H1 (cell line): ENCODE results near the gene LRRC28. TPM values are rescaled to one million over a fixed set of nuclear protein-coding genes. Genes with fewer than 3 reads are reported as not detected.

Source experiments
- CTCF ChIA-PET: fragments of 300-600 bp; sonication (Branson Sonifier 250); formaldehyde crosslinking; loops from one replicate; lab custom pipeline; 2021; ENCODE audit not compliant: partially characterized antibody; lab: Charles Lee
- POLR2A ChIA-PET: fragments of 300-600 bp; sonication (Branson Sonifier 250); formaldehyde crosslinking; loops from one replicate; lab custom pipeline; 2021; ENCODE audit warnings: inconsistent platforms; ENCODE audit not compliant: partially characterized antibody; lab: Charles Lee
- DNase-seq, 2 experiments: peaks; one replicate each; pipeline versions ENCODE4 v3.0.0 to v3.0.0-alpha.2; 2010 to 2022; ENCODE audit warnings: low spot score in 2 of 2, low read depth in 1 of 2, mixed read lengths in 1 of 2
- FAIRE-seq: peaks from 2 replicates; lab custom pipeline; 2011; peaks lifted over from hg19 to GRCh38; lab: Jason Lieb, UNC
- H2AFZ ChIP-seq: 2 replicates; pipeline ENCODE4 v1.8.1; 2012; ENCODE audit warnings: low read length, inconsistent platforms
- H2AK5ac ChIP-seq: 2 replicates; pipeline ENCODE4 v1.6.1; 2013; ENCODE audit warnings: low read depth, low read length
- H2BK120ac ChIP-seq: replicated peaks from 2 replicates; pipeline ENCODE3; 2013; ENCODE audit warnings: low read depth, low read length, inconsistent platforms
- H2BK12ac ChIP-seq: 2 replicates; pipeline ENCODE4 v1.6.1; 2013; ENCODE audit warnings: low read depth, low read length
- H2BK15ac ChIP-seq: 2 replicates; pipeline ENCODE4 v1.6.1; 2013; ENCODE audit warnings: low read length
- H2BK20ac ChIP-seq: 2 replicates; pipeline ENCODE4 v1.6.1; 2013; ENCODE audit warnings: low read length
- H2BK5ac ChIP-seq: 2 replicates; pipeline ENCODE4 v1.6.1; 2013; ENCODE audit warnings: low read depth, low read length
- H3K14ac ChIP-seq: 2 replicates; pipeline ENCODE4 v1.6.1; 2013; ENCODE audit warnings: inconsistent platforms; ENCODE audit not compliant: insufficient read length
- H3K18ac ChIP-seq: 2 replicates; pipeline ENCODE4 v1.6.1; 2013; ENCODE audit warnings: low read length; ENCODE audit errors: extremely low read depth
- H3K23ac ChIP-seq: 2 replicates; pipeline ENCODE4 v1.6.1; 2013; ENCODE audit warnings: inconsistent platforms; ENCODE audit not compliant: insufficient read length
- H3K23me2 ChIP-seq: 2 replicates; pipeline ENCODE4 v1.6.1; 2013; ENCODE audit warnings: low read depth, low read length
- H3K27ac ChIP-seq: 2 replicates; pipeline ENCODE4 v1.6.1; 2011; ENCODE audit warnings: low read depth, low read length, inconsistent platforms
- H3K27me3 ChIP-seq, 4 experiments: replicated peaks in 1 of 4; 1 replicate in 1 of 4; 2 replicates in 3 of 4; pipeline versions ENCODE4 v1.6.1 to v1.8.1; 2011 to 2013; ENCODE audit warnings: low read length in 3 of 4, mild to moderate bottlenecking in 3 of 4, inconsistent platforms in 2 of 4, mixed read lengths in 2 of 4, moderate library complexity in 1 of 4; ENCODE audit not compliant: control insufficient read depth in 3 of 4, insufficient read depth in 3 of 4; ENCODE audit errors: extremely low read depth in 1 of 4
- H3K36me3 ChIP-seq, 4 experiments: 2 replicates each; pipeline versions ENCODE4 v1.6.1 to v1.8.1; 2011 to 2013; ENCODE audit warnings: mild to moderate bottlenecking in 4 of 4, low read length in 3 of 4, moderate library complexity in 2 of 4, control low read depth in 1 of 4, inconsistent platforms in 1 of 4; ENCODE audit not compliant: insufficient read depth in 4 of 4, control insufficient read depth in 2 of 4
- H3K4ac ChIP-seq: replicated peaks from 2 replicates; pipeline ENCODE3; 2013; ENCODE audit warnings: low read length, low read depth, mixed read lengths, inconsistent platforms; ENCODE audit not compliant: insufficient read length
- H3K4me1 ChIP-seq, 4 experiments: replicated peaks in 1 of 4; 1 replicate in 1 of 4; 2 replicates in 3 of 4; pipeline versions ENCODE4 v1.6.1 to v1.8.1; 2011 to 2013; ENCODE audit warnings: low read length in 3 of 4, inconsistent platforms in 2 of 4, mixed read lengths in 1 of 4; ENCODE audit not compliant: insufficient read depth in 4 of 4, control insufficient read depth in 3 of 4
- H3K4me2 ChIP-seq, 2 experiments: 2 replicates each; pipeline versions ENCODE4 v1.6.1 to v1.8.1; 2011 to 2013; ENCODE audit warnings: low read depth in 2 of 2, low read length in 2 of 2, control low read depth in 1 of 2, inconsistent platforms in 1 of 2, mild to moderate bottlenecking in 1 of 2; ENCODE audit not compliant: insufficient read depth in 1 of 2
- H3K4me3 ChIP-seq, 4 experiments: fragments of 200-600, 300-600 bp in 1 of 4; sonication (generic), shearing (Covaris generic), sonication (Bioruptor Twin) in 1 of 4; 2 replicates each; pipeline versions ENCODE4 v1.5.1 to v1.8.1; 2011 to 2016; ENCODE audit warnings: low read length in 4 of 4, low read depth in 3 of 4, control low read depth in 2 of 4, inconsistent platforms in 2 of 4, mild to moderate bottlenecking in 2 of 4, mixed read lengths in 1 of 4, moderate library complexity in 1 of 4; ENCODE audit not compliant: insufficient read depth in 2 of 4; ENCODE audit errors: extremely low read depth in 1 of 4
- H3K56ac ChIP-seq: replicated peaks from 2 replicates; pipeline ENCODE3; 2013; ENCODE audit warnings: low read depth, mild to moderate bottlenecking, mixed read lengths, low read length, inconsistent platforms; ENCODE audit not compliant: insufficient read length
- H3K79me1 ChIP-seq: 2 replicates; pipeline ENCODE4 v1.6.1; 2013; ENCODE audit warnings: low read depth, low read length, control low read depth
- H3K79me2 ChIP-seq, 2 experiments: 2 replicates each; pipeline versions ENCODE4 v1.6.1 to v1.8.1; 2012 to 2013; ENCODE audit warnings: low read length in 2 of 2, mild to moderate bottlenecking in 2 of 2, inconsistent platforms in 1 of 2; ENCODE audit not compliant: insufficient read depth in 2 of 2, control insufficient read depth in 1 of 2
- H3K9ac ChIP-seq, 4 experiments: replicated peaks in 1 of 4; 1 replicate in 1 of 4; 2 replicates in 3 of 4; pipeline versions ENCODE4 v1.6.1 to v1.8.1; 2011 to 2013; ENCODE audit warnings: low read depth in 3 of 4, low read length in 3 of 4, control low read depth in 2 of 4, mild to moderate bottlenecking in 2 of 4, moderate library complexity in 2 of 4, inconsistent platforms in 1 of 4; ENCODE audit errors: extremely low read depth in 1 of 4
- H3K9me3 ChIP-seq, 2 experiments: 2 replicates each; pipeline versions ENCODE4 v1.6.1 to v1.8.1; 2012 to 2013; ENCODE audit warnings: mild to moderate bottlenecking in 2 of 2, moderate library complexity in 2 of 2, control low read depth in 1 of 2, inconsistent platforms in 1 of 2, low read depth in 1 of 2, low read length in 1 of 2, mixed read lengths in 1 of 2; ENCODE audit not compliant: insufficient read depth in 2 of 2
- H4K20me1 ChIP-seq, 2 experiments: replicated peaks in 1 of 2; 2 replicates each; pipeline versions ENCODE3 to v1.8.1; 2011 to 2013; ENCODE audit warnings: inconsistent platforms in 2 of 2, low read length in 2 of 2, mild to moderate bottlenecking in 1 of 2; ENCODE audit not compliant: insufficient read depth in 2 of 2, control insufficient read depth in 1 of 2
- H4K5ac ChIP-seq: 2 replicates; pipeline ENCODE4 v1.6.1; 2013; ENCODE audit warnings: low read length, low read depth, mixed read lengths, inconsistent platforms; ENCODE audit not compliant: insufficient read length
- H4K8ac ChIP-seq: 2 replicates; pipeline ENCODE4 v1.8.0; 2013; ENCODE audit warnings: mild to moderate bottlenecking, moderate library complexity, low read length, inconsistent platforms; ENCODE audit not compliant: insufficient read depth; ENCODE audit errors: extremely low read depth
- H4K91ac ChIP-seq: replicated peaks from 2 replicates; pipeline ENCODE3; 2013; ENCODE audit warnings: low read length, mixed read lengths, inconsistent platforms; ENCODE audit not compliant: insufficient read length
- ATF2 ChIP-seq: IDR thresholded peaks from 2 replicates; pipeline ENCODE4 v1.6.1; 2012; ENCODE audit warnings: low read length, inconsistent platforms
- CHD2 ChIP-seq: IDR thresholded peaks from 2 replicates; pipeline ENCODE4 v1.6.1; 2012; ENCODE audit warnings: low read length, improper control_type of control experiment
- FOSL1 ChIP-seq: IDR thresholded peaks from 2 replicates; pipeline ENCODE4 v1.6.1; 2011; ENCODE audit warnings: mild to moderate bottlenecking, low read depth, low read length, moderate library complexity; ENCODE audit not compliant: insufficient read depth
- RNF2 ChIP-seq: fragments of 200-900, 300-1000 bp; sonication (generic); IDR thresholded peaks from 2 replicates; pipeline ENCODE4 v1.7.1; 2016; ENCODE audit warnings: borderline replicate concordance, low read depth, mild to moderate bottlenecking, antibody characterized with exemption, low read length; ENCODE audit not compliant: poor library complexity, severe bottlenecking; ENCODE audit errors: missing control alignments
- RXRA ChIP-seq: IDR thresholded peaks from 2 replicates; pipeline ENCODE4 v1.6.1; 2011; ENCODE audit warnings: low read depth, mild to moderate bottlenecking, low read length, moderate library complexity; ENCODE audit not compliant: insufficient read depth
- SIRT6 ChIP-seq: IDR thresholded peaks from one replicate; pipeline ENCODE4 v1.7.1; 2012; ENCODE audit warnings: low read length, inconsistent platforms
- SP2 ChIP-seq: IDR thresholded peaks from 2 replicates; pipeline ENCODE4 v1.6.1; 2012; ENCODE audit warnings: mild to moderate bottlenecking, low read length, inconsistent platforms
- SRF ChIP-seq: IDR thresholded peaks from 2 replicates; pipeline ENCODE4 v1.6.1; 2011; ENCODE audit warnings: mild to moderate bottlenecking, low read depth, low read length, moderate library complexity
- TAF7 ChIP-seq: optimal IDR thresholded peaks from 2 replicates; pipeline ENCODE3; 2011; ENCODE audit warnings: low read depth, mild to moderate bottlenecking, inconsistent platforms, low read length, moderate library complexity, borderline replicate concordance
- USF2 ChIP-seq: IDR thresholded peaks from 2 replicates; pipeline ENCODE4 v1.6.1; 2011; ENCODE audit warnings: low read length, improper control_type of control experiment
- WGBS, 2 experiments: shearing (Covaris generic) in 1 of 2; methylation state at CpG; one replicate each; pipeline versions ENCODE4 v1.1.6 to v1.1.7; 2013 to 2015; ENCODE audit warnings: low lambda C conversion rate in 2 of 2, mixed read lengths in 2 of 2, inconsistent platforms in 1 of 2, low coverage in 1 of 2, missing lambda C conversion rate in 1 of 2; ENCODE audit not compliant: insufficient replicate concordance in 2 of 2, insufficient coverage in 1 of 2, insufficient read length in 1 of 2; ENCODE audit errors: extremely low coverage in 1 of 2, missing lambda C conversion rate in 1 of 2; 5-methylcytosine and 5-hydroxymethylcytosine counted together
- polyA plus RNA-seq, 7 experiments: library from polyadenylated mRNA; depleted of rRNA in 3 of 7; stranded (reverse) in 5 of 7; unstranded in 2 of 7; fragments of >200 nt in 5 of 7; fragments of 200-250 nt in 2 of 7; gene quantifications; 1 replicate in 5 of 7; 2 replicates in 1 of 7; 4 replicates in 1 of 7; pipeline versions ENCODE4 v1.2.1 to v1.2.3, GENCODE V29; 2011 to 2013; ENCODE audit warnings: missing spikeins in 2 of 7, mixed read lengths in 2 of 7
- total RNA-seq: library from RNA; stranded (reverse); fragmentation: NEBNext Ultra II Directional; extraction: Animal tissue kit (Norgen Biotek cat#: 25700); gene quantifications from 2 replicates; pipeline ENCODE4 v1.2.1, GENCODE V29; 2021

Gene LRRC28
- total and polyA plus RNA-seq, 2 of the 8 experiments (the other 6 are each of a cell fraction or from before 2014, with no cell fraction given) = 20.2 to 23.3 TPM

GRCh38 chr15:99341786-99342185, 90.5 kb downstream of the LRRC28 start:
- Histone ChIP-seq H3K9me3 (no peaks in the 10 kb centered on the region), H2AK5ac (no peak overlapping the region), H3K4ac (no peak overlapping the region), H3K79me2 (no peaks in the 10 kb centered on the region), H3K79me1 (no peaks in the 10 kb centered on the region), H3K56ac (no peak overlapping the region), H3K18ac (no peak overlapping the region), H3K4me3 (no peak overlapping the region), H3K27ac (no peak overlapping the region), H4K8ac (no peak overlapping the region), H2BK20ac (no peak overlapping the region), H4K5ac (no peak overlapping the region), H2BK5ac (no peak overlapping the region), H3K4me1 (no peaks in the 10 kb centered on the region), H4K91ac (no peak overlapping the region), H3K23me2 (no peaks in the 10 kb centered on the region), H2BK120ac (no peak overlapping the region), H3K9ac (no peak overlapping the region; a peak in 1 of 7 replicates), H2AFZ (no peak overlapping the region), H2BK15ac (no peak overlapping the region), H3K4me2 (no peak overlapping the region), H3K36me3 (no peaks in the 10 kb centered on the region), H3K14ac (no peak overlapping the region), H2BK12ac (no peak overlapping the region), H4K20me1 (no peaks in the 10 kb centered on the region), H3K27me3 (no peaks in the 10 kb centered on the region), H3K23ac (no peak overlapping the region)
- FAIRE-seq (no peak), DNase-seq (no peak)
- CTCF ChIA-PET = interaction anchor here (0.7 to 2.0 kb wide), 8 partner anchors 20 to 384 kb away, joined by 3 to 7 read pairs (median 4); no protein-coding TSS in a partner anchor
- POLR2A ChIA-PET = interaction anchor here (1.0 kb wide), 1 partner anchor 391 kb away, joined by 3 read pairs; the partner anchor contains the start of gene LYSMD4
- WGBS, 2 experiments = 95% methylated on average over 1 of the region's 1 CpG; no CpG with 5 or more reads in 1 of the 2 experiments
- TF ChIP-seq SP2 (no peak), SIRT6 (no peak), CHD2 (no peak), USF2 (no peak), FOSL1 (no peak), RXRA (no peak), TAF7 (no peak), RNF2 (no peak), SRF (no peak), ATF2 (no peak)
